Measurements from ENCODE around the gene FGF19. TPM values are rescaled to one million over a fixed set of nuclear protein-coding genes. Genes with fewer than 3 reads are reported as not detected.

The FGF19 gene
- total and polyA plus RNA-seq, 9 of the 15 experiments (the other 6 are each of a cell fraction or from before 2014, with no cell fraction given): 0.11 TPM; not detected in 8

GRCh38 chr11:69750875-69751597 lies 47.2 kb upstream of the FGF19 start (continued):
- TF ChIP-seq CREB5 (CRISPR knock-in tag; IDR thresholded peaks at IDR 0.05): no peak
- TF ChIP-seq SMARCA5 (IDR thresholded peaks at IDR 0.05): no peak
- no peak for TF ChIP-seq TFAM (CRISPR knock-in tag; conservative IDR thresholded peaks at IDR 0.05)
- TF ChIP-seq PRDM10 (IDR thresholded peaks at IDR 0.05; ENCODE audit: partially characterized antibody): no peak
- no peak for TF ChIP-seq YY1 (IDR thresholded peaks at IDR 0.05; ENCODE audit: borderline replicate concordance in 1 of 3, control insufficient read depth in 1 of 3, extremely low read depth in 1 of 3, insufficient read depth in 3 of 3, insufficient read length in 1 of 3, insufficient replicate concordance in 2 of 3, low read depth in 1 of 3, low read length in 2 of 3)
- TF ChIP-seq ZSCAN32 (CRISPR knock-in tag; IDR thresholded peaks at IDR 0.05): no peak
- no peak for TF ChIP-seq BRD9 (IDR thresholded peaks at IDR 0.05; ENCODE audit: low read depth, partially characterized antibody)
